ENCODE data around the gene PLXDC2. TPM values are rescaled to one million over a fixed set of nuclear protein-coding genes. Genes with fewer than 3 reads are reported as not detected.

PLXDC2 gene
- polyA plus RNA-seq, 2 of the 4 experiments (the other 2 are of a cell fraction) = 0.08 to 0.09 TPM

- H3K9me3 ChIP-seq = no peaks in the 10 kb centered on the region
- H3K4me2 ChIP-seq = no peak overlapping the region
- ChIA-PET CTCF (interaction anchor here (1.5 kb wide), 1 partner anchor 12 kb away, joined by 3 read pairs; no protein-coding TSS in a partner anchor), POLR2A (no interaction called here)
- FAIRE-seq (no peak), DNase-seq (ENCODE audit: low read depth in 1 of 2, low spot score in 1 of 2) (no peak), ATAC-seq (no peak)
- H3K4me1 ChIP-seq = no peaks in the 10 kb centered on the region
- H3K4me3 ChIP-seq = no peak overlapping the region
- no peak overlapping the region for H3K27ac ChIP-seq
- 3% methylated on average over 3 of the region's 3 CpGs for WGBS (ENCODE audit: missing lambda C conversion rate)
- TF ChIP-seq POLR2AphosphoS2 (conservative IDR thresholded peaks at IDR 0.05; ENCODE audit: low read length) (no peak), TP53 (CRISPR knock-in tag; IDR thresholded peaks at IDR 0.05) (no peak), SMC3 (IDR thresholded peaks at IDR 0.05) (no peak), ZFP36 (IDR thresholded peaks at IDR 0.05; ENCODE audit: borderline replicate concordance, partially characterized antibody) (no peak), NR3C1 (IDR thresholded peaks at IDR 0.05) (no peak), FOSB (CRISPR knock-in tag; IDR thresholded peaks at IDR 0.05) (no peak), MAFK (IDR thresholded peaks at IDR 0.05; ENCODE audit: partially characterized antibody) (no peak), RARB (CRISPR knock-in tag; IDR thresholded peaks at IDR 0.05) (no peak), CBX8 (IDR thresholded peaks at IDR 0.05) (no peak), HMGXB4 (CRISPR knock-in tag; IDR thresholded peaks at IDR 0.05; ENCODE audit: borderline replicate concordance) (no peak), CBX2 (IDR thresholded peaks at IDR 0.05; ENCODE audit: borderline replicate concordance, low read depth) (no peak), E2F6 (IDR thresholded peaks at IDR 0.05; ENCODE audit: borderline replicate concordance, low read depth) (no peak), PBX3 (IDR thresholded peaks at IDR 0.05) (no peak), MAX (IDR thresholded peaks at IDR 0.05) (no peak), HES2 (IDR thresholded peaks at IDR 0.05) (no peak), HOXB13 (CRISPR knock-in tag; IDR thresholded peaks at IDR 0.05; ENCODE audit: low read depth) (no peak), RAD21 (conservative IDR thresholded peaks at IDR 0.05 in 1 of 2, IDR thresholded peaks at IDR 0.05 in 1 of 2) (no peak), HOXB5 (CRISPR knock-in tag; IDR thresholded peaks at IDR 0.05) (no peak), JUNB (IDR thresholded peaks at IDR 0.05) (no peak), KDM1A (IDR thresholded peaks at IDR 0.05; ENCODE audit: low read depth) (no peak)
Measured at GRCh38 chr10:20313665-20314064, 497.4 kb downstream of the PLXDC2 start.

GRCh38 chr10:20314431-20314830, 498.2 kb downstream of the PLXDC2 start:
- H3K4me1 ChIP-seq = no peaks in the 10 kb centered on the region
- no peak overlapping the region for H3K27ac ChIP-seq
- DNase-seq (ENCODE audit: low read depth in 1 of 2, low spot score in 1 of 2) = no peak
- FAIRE-seq = no peak
- TF ChIP-seq EP300 (IDR thresholded peaks at IDR 0.05) = no peak
- TF ChIP-seq PBX3 (IDR thresholded peaks at IDR 0.05) = no peak
- no peak for TF ChIP-seq ZSCAN20 (CRISPR knock-in tag; IDR thresholded peaks at IDR 0.05)
- TF ChIP-seq SREBF2 (IDR thresholded peaks at IDR 0.05) = no peak
- TF ChIP-seq REST (IDR thresholded peaks at IDR 0.05) = no peak
- H3K4me3 ChIP-seq = no peak overlapping the region
- H3K4me2 ChIP-seq = no peak overlapping the region
- no peak for ATAC-seq
- 0% methylated on average over 3 of the region's 3 CpGs for whole genome bisulfite sequencing (ENCODE audit: missing lambda C conversion rate)
- no peaks in the 10 kb centered on the region for H3K9me3 ChIP-seq
- ChIA-PET CTCF (interaction anchor here (1.5 kb wide), 1 partner anchor 13 kb away, joined by 3 read pairs; no protein-coding TSS in a partner anchor), POLR2A (no interaction called here)

Measured in A549 (cell line).